SU-DHL-6 (cell line): ENCODE results near the gene HIPK2.

ENCODE experiments used
- H2AFZ ChIP-seq: fragments of 200-600 bp; sonication (generic); 2 replicates; pipeline ENCODE4 v1.6.1; 2014; ENCODE audit warnings: low read depth, mild to moderate bottlenecking, moderate library complexity, mixed read lengths, antibody characterized with exemption, low read length; ENCODE audit not compliant: severe bottlenecking
- H3F3A ChIP-seq: fragments of 200-600 bp; shearing (Covaris generic); 2 replicates; pipeline ENCODE4 v1.6.0; 2016; ENCODE audit warnings: antibody characterized with exemption, mild to moderate bottlenecking; ENCODE audit not compliant: insufficient read depth
- H3K27ac ChIP-seq: fragments of 200-600 bp; sonication (generic); 2 replicates; pipeline ENCODE4 v1.5.1; 2016; ENCODE audit warnings: low read depth, mild to moderate bottlenecking, low read length, moderate library complexity, mixed read lengths
- H3K27me3 ChIP-seq: fragments of 200-600 bp; sonication (generic), shearing (Covaris generic); 2 replicates; pipeline ENCODE4 v1.6.0; 2014; ENCODE audit warnings: mild to moderate bottlenecking, low read length
- H3K36me3 ChIP-seq: fragments of 200-600 bp; sonication (generic); 2 replicates; pipeline ENCODE4 v1.6.1; 2014; ENCODE audit warnings: mild to moderate bottlenecking, low read length, mixed read lengths
- H3K4me2 ChIP-seq: fragments of 300-600, 200-600 bp; shearing (Covaris generic), sonication (generic); 2 replicates; pipeline ENCODE4 v1.6.0; 2014; ENCODE audit warnings: low read length, low read depth, mild to moderate bottlenecking; ENCODE audit not compliant: poor library complexity, severe bottlenecking
- H3K4me3 ChIP-seq: fragments of 200-600 bp; sonication (generic); 2 replicates; pipeline ENCODE4 v1.5.1; 2014; ENCODE audit warnings: antibody characterized with exemption, low read length, mild to moderate bottlenecking, mixed read lengths; ENCODE audit not compliant: insufficient read depth, poor library complexity, severe bottlenecking
- H3K79me2 ChIP-seq: fragments of 200-600 bp; sonication (generic); 2 replicates; pipeline ENCODE4 v1.6.1; 2014; ENCODE audit warnings: mild to moderate bottlenecking, low read length, moderate library complexity; ENCODE audit not compliant: insufficient read depth
- H3K9ac ChIP-seq: fragments of 200-600 bp; sonication (generic); 2 replicates; pipeline ENCODE4 v1.7.0; 2014; ENCODE audit warnings: mild to moderate bottlenecking, low read length
- H3K9me2 ChIP-seq: fragments of 200-600 bp; sonication (generic); replicated peaks from 2 replicates; pipeline ENCODE4 v1.6.1; 2014; ENCODE audit warnings: low read length; ENCODE audit not compliant: insufficient read depth
- H3K9me3 ChIP-seq: fragments of 200-600 bp; sonication (generic); 2 replicates; pipeline ENCODE4 v1.6.1; 2014; ENCODE audit warnings: low read length, mixed read lengths; ENCODE audit not compliant: insufficient read depth
- H4K20me1 ChIP-seq: fragments of 200-600 bp; sonication (generic); 2 replicates; pipeline ENCODE4 v1.6.1; 2014; ENCODE audit warnings: low read depth, mild to moderate bottlenecking, antibody characterized with exemption, low read length, moderate library complexity, mixed read lengths
- CTCF ChIP-seq: fragments of 200-600 bp; sonication (generic); IDR thresholded peaks from one replicate; pipeline ENCODE4 v1.5.1; 2017; ENCODE audit warnings: antibody characterized with exemption, mild to moderate bottlenecking, low read length, moderate library complexity; ENCODE audit not compliant: insufficient read depth, poor library complexity, severe bottlenecking
- EZH2phosphoT487 ChIP-seq: fragments of 200-600 bp; sonication (generic), shearing (Covaris generic); conservative IDR thresholded peaks from 2 replicates; pipeline ENCODE4 v1.6.1; 2018; ENCODE audit warnings: mild to moderate bottlenecking, antibody characterized with exemption, low read length, moderate library complexity, mixed read lengths

The HIPK2 gene

GRCh38 chr7:139773371-139773770 is 4.4 kb downstream of the HIPK2 start:
- Histone ChIP-seq H3K27me3 (no peaks in the 10 kb centered on the region), H4K20me1 (no peaks in the 10 kb centered on the region), H3K4me2 (no peak overlapping the region), H3K36me3 (no peaks in the 10 kb centered on the region), H3K79me2 (no peaks in the 10 kb centered on the region), H3K9me3 (no peaks in the 10 kb centered on the region), H3K27ac (no peak overlapping the region), H2AFZ (no peak overlapping the region), H3K4me3 (no peak overlapping the region), H3F3A (no peaks in the 10 kb centered on the region), H3K9ac (no peak overlapping the region), H3K9me2 (no peaks in the 10 kb centered on the region)
- TF ChIP-seq CTCF, result no peak

GRCh38 chr7:139772873-139773272 is 4.9 kb downstream of the HIPK2 start:
- Histone ChIP-seq H3F3A (no peaks in the 10 kb centered on the region), H4K20me1 (no peaks in the 10 kb centered on the region), H3K4me3 (no peak overlapping the region), H3K9me2 (no peaks in the 10 kb centered on the region), H2AFZ (no peak overlapping the region), H3K27ac (no peak overlapping the region), H3K79me2 (no peaks in the 10 kb centered on the region), H3K4me2 (no peak overlapping the region), H3K27me3 (no peaks in the 10 kb centered on the region), H3K9ac (no peak overlapping the region), H3K36me3 (no peaks in the 10 kb centered on the region), H3K9me3 (no peaks in the 10 kb centered on the region)
- TF ChIP-seq EZH2phosphoT487, result no peak
- TF ChIP-seq CTCF, result no peak

DNA sequence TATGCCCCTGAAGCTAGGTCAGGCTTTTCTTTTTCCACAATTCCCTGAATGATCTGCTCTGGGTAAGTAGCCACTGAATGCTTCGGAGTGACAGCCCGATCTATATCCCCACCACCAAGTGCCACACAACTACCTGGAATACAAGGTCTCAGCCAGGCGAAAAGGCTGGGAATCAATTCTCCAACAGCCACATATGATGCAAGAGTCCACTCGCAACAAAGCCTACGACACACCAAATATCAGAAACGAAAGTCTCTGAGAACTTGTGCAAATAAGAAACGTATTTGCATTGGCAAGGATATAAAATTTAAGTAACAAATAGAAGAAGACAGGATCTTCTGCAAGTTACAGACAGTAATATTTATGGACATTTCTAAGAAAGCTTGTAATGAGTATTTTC is 5.7 kb downstream of the HIPK2 start:
- Histone ChIP-seq H3K36me3 (no peaks in the 10 kb centered on the region), H3K79me2 (no peaks in the 10 kb centered on the region), H2AFZ (no peak overlapping the region), H3K4me2 (no peak overlapping the region), H3K9me2 (no peaks in the 10 kb centered on the region), H3K27ac (no peak overlapping the region), H3K4me3 (no peak overlapping the region), H4K20me1 (no peaks in the 10 kb centered on the region), H3F3A (no peaks in the 10 kb centered on the region), H3K9me3 (no peaks in the 10 kb centered on the region), H3K27me3 (no peaks in the 10 kb centered on the region), H3K9ac (no peak overlapping the region)
- TF ChIP-seq CTCF (no peak), EZH2phosphoT487 (no peak)
